Heart left ventricle (tissue), 13 donors: ENCODE data around the gene RARRES2.

ENCODE experiments used
- POLR2A ChIP-seq, 2 donors: fragments of 450-650 bp; IDR thresholded peaks; one replicate each; pipeline ENCODE4 v1.6.1; 2017; ENCODE audit warnings: antibody characterized with exemption in 2 of 2, mild to moderate bottlenecking in 2 of 2, moderate library complexity in 2 of 2
- TF ChIP-seq, protein P1 (sequence below), 12 donors: fragments of 200-600 bp; sonication (generic) in 4 of 12; IDR thresholded peaks; one replicate each; pipeline versions ENCODE4 v1.5.0 to v1.8.0; 2018 to 2022; ENCODE audit warnings: antibody characterized with exemption in 12 of 12, mild to moderate bottlenecking in 5 of 12
- donor health status: ischemic (EF 13 %, LVEDD 7.1; RV severe dilation, severe dysfunction).
- donor health status: DM: no; HTN: yes; CAD: no.
- donor health status: DM: no; HTN: no; CAD: no.
- donor health status: ischemic (EF 25% LVEDD 6.9; RV normal size, moderate dysfunction).
- donor health status: ischemic (EF 25% LVEDD 5.7; RV mildly dilated, moderate dysfunction).
- donor health status: ischemic (EF 35%, LVEDD 5.7; RV mildly dilated, moderate dysfunction).
- donor health status: nonischemic (EF 11% LVEDD 7.7; RV severe dilation, severe dysfunction).
- donor health status: DM: yes; HTN: yes; CAD: no.
- donor health status: PGD.
- donor health status: ischemic (EF 29% LVEDD 5.4; RV normal size, mild dysfunction).
- donor health status: nonischemic (EF 23%, LVEDD 6.1; RV moderate dilation, normal function).

GRCh38 chr7:150377196-150377595 lies 35.8 kb upstream of the RARRES2 start:
- TF ChIP-seq POLR2A (IDR thresholded peaks at IDR 0.05), result no peak
- TF ChIP-seq, protein P1, sequence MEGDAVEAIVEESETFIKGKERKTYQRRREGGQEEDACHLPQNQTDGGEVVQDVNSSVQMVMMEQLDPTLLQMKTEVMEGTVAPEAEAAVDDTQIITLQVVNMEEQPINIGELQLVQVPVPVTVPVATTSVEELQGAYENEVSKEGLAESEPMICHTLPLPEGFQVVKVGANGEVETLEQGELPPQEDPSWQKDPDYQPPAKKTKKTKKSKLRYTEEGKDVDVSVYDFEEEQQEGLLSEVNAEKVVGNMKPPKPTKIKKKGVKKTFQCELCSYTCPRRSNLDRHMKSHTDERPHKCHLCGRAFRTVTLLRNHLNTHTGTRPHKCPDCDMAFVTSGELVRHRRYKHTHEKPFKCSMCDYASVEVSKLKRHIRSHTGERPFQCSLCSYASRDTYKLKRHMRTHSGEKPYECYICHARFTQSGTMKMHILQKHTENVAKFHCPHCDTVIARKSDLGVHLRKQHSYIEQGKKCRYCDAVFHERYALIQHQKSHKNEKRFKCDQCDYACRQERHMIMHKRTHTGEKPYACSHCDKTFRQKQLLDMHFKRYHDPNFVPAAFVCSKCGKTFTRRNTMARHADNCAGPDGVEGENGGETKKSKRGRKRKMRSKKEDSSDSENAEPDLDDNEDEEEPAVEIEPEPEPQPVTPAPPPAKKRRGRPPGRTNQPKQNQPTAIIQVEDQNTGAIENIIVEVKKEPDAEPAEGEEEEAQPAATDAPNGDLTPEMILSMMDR (IDR thresholded peaks at IDR 0.05), result no peak
